Medulla oblongata (tissue), 1 donor: ENCODE results near the gene PTRH1.

ENCODE experiments used
- DNase-seq: peaks from one replicate; pipeline ENCODE4 v3.0.0-alpha.2; 2015; ENCODE audit errors: extremely low spot score

The PTRH1 gene

DNA sequence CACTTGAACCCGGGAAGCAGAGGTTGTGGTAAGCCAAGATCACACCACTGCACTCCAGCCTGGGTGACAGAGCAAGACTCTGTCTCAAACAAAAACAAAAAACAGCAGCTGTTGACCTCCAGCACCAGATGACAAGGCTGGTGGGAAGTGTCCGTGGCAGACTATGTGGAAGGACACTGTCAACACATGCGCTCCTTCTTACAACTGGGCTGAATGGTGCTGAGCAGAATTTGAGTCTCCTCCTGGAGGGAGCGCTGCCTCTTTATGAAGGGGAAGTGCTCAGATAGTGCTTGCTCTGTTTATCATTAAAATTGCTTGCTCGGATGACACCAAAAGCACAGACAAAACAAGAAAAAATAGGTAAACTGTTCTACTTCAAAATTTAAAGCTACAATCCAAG is 17.9 kb downstream of the PTRH1 start:
- no peak for DNase-seq

DNA sequence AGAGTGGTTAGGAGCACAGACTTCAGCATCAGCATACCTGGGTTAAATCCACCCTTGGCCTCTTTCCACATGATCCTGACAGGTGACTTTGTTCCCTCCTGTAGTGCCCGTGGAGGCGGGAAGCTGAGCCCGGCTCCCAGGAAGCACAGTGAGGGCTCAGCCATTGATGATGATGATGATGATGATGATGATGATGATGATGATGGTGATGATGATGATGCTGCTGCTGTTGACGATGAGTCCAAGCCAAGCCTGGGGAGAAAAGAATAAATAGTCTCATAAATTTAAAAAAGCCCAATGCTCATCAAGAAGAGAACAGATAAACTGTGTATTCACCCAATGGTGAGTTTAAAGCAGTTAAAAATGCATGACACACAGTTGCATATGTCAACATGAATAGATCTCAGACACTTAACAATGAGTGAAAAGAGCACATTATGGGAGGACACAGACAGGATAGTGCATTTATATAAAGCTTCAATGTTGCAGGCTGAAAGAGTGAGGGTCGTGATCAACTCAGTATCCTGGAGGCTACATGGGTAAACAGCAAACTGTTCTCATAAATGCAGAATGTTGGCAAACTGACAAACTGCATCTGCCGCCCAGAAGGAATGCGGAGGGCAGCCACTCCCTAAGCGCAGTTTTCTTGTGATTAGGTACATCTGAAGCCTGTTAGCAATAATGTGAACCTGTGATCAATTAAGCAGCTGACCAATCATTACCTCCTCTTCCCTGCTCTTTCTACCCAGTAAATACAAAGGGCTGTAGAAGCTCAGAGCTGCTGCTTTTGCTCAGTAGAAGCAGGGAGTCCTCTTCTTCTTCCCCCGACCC is 20.4 kb downstream of the PTRH1 start:
- DNase-seq, result no peak

DNA sequence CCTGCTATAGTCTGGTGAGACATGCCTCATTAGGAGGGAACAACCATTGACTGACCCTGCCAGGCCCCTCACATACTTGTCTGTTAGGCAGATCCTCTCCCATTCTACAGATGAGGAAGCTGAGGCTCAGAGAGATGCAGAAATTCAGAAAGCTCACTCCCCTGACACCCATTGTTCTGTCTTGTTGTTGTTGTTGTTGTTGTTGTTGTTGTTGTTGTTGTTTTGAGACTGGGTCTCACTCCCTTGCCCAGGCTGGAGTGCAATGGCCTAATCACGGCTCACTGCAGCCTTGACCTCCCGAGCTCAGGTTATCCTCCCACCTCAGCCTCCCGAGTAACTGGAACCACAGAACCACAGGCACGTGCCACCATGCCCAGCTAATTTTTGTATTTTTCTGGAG is 21.8 kb downstream of the PTRH1 start:
- DNase-seq, result no peak

DNA sequence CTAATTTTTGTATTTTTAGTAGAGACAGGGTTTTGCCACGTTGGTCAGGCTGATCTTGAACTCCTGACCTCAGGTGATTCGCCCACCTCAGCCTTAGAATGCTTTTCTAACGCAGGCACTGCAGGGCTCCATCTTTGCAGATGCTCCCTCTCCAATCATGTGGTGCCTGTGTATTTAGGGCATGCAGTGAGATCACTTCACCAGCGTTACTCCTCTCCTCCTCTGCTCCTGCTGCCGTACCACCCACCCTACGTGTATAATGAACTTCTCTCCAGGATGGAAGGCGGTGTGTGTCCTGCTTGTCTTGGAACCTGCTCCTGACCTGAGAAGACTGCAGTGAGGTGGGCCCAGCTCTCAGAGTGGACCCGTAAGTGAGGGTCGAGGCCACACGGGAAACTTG is 22.3 kb downstream of the PTRH1 start:
- no peak for DNase-seq

DNA sequence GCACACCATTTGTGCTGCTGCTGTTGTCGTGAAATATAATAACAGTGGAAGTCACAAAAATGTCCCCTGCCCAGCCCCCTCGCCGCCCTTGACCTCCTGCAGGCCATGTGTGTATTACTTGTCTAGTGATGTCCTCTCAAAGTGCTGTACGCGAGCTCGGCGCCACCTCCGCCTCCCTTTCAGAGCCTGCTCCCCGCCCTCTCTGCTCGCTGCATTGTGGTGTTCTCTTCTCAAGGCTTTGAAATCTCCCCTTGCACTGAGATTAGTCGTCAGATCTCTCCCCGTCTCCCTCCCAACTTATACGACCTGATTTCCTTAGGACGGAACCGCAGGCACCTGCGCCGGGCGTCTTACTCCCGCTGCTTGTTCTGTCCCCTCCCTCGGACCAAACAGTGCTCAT is 23.4 kb downstream of the PTRH1 start:
- DNase-seq, result no peak

DNA sequence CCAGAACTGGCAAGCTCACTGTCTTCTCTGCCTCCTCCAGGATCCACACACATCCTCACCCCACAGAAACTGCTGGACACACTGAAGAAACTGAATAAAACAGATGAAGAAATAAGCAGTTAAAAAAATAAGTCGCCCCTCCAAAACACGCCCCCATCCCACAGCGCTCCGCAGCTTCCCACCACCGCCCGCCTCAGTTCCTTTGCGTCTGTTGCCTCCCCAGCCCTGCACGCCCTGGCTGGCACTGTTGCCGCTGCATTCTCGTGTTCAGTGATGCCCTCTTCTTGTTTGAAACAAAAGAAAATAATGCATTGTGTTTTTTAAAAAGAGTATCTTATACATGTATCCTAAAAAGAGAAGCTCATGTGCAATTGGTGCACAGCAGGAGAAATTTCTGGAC is 24.7 kb downstream of the PTRH1 start:
- DNase-seq, result no peak

DNA sequence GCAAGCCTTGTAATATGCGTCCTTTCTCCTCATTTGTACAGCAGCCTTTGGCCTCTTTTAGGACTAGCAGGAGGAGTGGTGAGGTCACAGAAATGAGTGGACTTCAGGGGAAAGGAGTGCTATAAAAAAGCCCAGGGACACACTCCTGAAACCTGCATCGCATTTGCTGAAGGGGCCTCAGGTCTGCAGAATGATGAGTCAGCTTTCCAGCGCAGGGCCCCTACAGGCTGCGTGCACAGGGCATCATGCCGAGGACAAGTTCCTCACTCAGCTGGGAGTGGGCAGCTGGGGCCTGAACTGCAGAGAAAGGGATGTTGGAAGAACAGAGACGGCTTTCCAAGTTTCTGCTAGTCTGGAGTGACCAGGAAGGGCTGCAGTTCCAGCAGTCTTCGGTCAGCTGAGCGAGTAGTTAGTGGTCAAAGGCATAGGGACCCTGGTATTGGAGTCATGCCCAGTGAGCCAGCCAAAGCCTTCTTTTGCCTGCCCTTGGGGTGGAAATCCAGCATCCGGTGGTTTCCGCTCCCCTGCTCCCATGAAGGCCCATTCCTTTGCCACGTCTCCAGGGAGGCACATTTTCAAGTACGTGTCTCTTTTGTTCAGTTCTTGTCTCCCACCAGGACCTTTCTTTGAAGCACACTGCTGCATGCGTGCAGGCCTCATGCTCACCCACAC is 26.0 kb downstream of the PTRH1 start:
- DNase-seq, result no peak

DNA sequence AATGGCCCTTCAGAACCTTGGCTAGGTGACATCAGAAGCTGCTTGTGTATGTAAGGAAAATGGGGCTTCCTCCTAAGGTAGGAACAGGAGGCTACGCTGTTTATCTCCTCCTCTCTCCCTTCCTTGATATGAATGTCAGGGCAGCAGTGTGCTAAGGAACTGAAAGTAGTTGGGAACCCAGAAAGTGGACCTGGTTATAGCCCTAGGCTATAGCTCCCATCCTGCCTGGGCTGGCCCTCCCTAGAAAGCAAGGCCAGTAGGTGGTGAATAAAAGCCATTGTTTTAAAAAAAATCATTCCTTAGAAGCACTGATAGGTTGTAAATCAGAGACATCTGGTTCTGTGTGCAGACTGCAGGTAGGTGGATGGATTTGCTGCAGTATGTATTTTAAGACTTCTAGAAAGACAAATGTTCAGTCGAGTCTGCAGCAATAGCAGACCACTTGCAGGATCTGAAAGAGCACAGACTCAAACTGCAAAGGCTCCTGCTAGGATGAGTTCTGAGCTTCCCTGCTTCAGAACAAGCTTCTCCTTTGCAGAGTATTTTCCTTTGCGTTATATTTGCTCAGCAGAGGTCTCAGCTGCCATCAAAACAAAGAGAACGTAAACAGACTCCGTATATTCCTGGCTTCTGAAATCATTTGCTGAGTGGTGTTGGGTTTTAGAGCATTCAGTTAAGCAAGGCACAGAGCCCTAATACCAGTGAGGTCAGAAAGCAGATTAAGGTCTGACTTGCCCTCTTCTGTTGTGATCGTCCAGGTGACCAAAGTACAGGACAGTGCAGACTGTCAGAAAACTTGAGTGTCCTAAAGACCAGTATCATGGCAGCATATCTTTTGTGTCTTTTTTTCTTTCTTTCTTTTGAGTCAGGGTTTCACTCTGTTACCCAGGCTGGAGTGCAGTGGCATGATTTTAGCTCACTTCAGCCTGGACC is 28.7 kb downstream of the PTRH1 start:
- no peak for DNase-seq

DNA sequence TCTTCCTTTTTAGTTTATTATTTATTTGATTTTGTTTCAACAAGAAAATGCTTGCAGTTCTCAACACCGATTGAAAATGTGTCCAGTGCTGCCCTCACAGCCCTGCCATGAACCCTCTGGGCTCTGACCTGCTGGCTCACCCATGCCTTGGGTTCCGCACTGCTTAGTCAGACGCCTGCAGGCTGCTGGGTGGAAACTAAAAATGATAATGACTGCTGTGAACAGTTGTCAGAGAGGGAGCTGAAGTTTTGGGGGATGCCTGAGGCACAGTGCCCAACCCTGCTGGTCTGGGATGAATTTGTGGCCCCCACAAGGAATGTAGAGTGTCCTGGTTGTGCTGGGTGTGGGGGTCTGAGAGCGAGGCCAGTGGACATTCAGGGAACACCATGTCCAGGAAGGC is 30.9 kb downstream of the PTRH1 start:
- DNase-seq, result no peak

DNA sequence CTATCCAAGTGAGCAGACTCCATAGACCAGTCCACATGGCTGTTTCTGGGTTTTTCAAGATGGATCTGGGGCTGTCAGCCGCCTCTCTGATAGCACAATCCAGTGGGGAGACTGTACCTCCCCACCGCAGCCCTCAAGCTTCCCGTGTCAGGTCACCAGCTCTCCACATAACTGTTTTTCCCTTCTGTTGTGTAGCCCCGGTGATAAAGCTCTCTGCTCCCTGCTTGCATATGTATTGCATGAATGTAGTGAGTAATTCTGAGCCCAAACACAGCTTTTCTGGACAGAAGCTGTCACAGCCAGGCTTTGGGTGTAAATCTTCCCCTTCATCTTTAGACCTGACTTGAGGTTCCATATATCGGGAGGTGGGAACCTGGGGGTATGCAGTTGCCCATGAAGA is 31.7 kb downstream of the PTRH1 start:
- DNase-seq, result no peak

DNA sequence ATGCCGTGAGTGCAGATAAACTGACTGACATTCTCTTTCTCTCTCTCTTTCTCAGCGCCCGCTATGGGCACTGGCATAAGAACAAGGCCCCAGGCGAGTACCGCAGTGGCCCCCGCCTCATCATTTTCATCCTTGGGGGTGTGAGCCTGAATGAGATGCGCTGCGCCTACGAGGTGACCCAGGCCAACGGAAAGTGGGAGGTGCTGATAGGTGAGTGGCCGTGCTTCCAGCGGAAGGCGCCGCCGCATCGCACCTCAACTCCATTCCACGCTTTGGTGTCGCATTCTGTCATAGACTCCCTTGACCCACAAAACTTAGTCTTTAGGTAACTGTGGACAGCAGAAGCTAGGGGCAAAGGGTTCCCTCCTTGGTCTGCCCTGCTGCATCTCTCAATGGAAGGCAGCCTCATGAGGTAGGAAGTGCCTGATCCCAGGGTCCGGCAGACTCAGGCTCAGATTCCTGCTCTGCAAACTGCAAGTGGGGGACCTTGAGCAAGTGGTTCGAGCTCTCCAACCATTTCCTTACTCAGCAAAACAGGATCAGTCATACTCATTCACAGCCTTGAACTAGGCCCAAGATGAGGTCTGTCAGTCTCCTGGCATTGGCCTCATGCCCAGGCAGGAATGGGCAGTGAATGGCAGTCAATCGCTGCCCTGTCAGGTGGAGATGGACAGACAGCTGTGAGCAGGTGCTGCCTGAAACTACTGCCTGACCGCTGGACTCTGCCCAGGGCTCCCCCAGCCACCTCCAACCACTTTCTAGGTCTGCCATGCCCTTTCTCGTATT is 32.9 kb downstream of the PTRH1 start:
- no peak for DNase-seq

DNA sequence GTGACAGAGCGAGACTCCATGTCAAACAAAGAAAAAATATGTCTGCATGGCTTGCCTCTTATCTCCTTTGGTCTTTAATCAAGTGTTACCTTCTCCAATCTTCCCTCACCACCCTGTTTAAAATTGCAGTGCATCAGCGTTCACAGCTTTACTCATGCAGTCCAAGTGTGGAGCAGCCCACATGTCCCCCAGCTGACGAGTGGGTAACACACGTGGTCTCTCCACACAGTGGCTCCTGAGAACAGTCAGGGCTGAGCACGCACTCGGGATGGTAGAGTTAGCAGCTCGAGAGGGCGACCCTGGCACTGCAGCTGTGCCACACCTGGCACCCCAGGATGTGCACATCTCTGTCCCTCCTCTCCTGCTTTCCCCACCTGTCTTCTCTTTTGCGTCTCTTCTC is 34.6 kb downstream of the PTRH1 start:
- DNase-seq, result no peak

DNA sequence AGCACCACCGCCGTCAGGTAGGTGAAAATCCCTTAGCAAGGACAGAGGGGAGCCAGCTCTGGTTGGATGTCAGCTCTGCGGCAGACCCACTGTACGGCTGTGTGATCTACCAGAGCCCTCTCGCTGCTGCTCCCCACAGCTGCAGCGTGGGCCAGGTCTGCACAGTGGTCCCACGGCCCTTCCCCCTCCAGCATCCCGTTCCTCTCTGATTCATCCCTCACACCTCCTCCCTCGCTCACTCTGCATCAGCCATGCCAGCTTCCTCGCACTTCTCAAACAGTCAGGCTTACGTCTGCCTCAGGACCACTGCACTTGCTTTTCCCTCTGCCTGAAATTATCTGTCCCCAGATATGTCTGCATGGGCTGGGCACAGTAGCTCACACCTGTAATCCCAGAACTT is 35.2 kb downstream of the PTRH1 start:
- DNase-seq, result no peak

DNA sequence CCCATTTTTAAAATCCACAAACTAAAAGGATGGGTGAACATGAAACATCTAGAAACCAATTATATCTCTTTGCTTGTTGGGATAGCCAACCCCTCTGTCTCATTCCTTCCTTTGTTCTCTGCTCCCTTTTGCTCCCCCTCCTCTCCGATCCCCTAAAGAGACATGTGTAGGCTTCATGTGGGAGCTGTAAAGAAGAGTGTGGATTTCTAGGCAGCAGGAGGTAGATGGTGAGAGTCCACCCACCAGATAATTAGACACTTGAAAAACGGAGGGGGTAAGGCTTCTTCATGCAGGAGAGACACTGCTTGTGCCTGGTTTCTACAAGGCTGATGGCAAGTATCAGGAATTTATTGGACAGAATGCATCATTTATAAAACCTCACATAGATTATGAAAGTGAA is 36.0 kb downstream of the PTRH1 start:
- DNase-seq, result no peak

DNA sequence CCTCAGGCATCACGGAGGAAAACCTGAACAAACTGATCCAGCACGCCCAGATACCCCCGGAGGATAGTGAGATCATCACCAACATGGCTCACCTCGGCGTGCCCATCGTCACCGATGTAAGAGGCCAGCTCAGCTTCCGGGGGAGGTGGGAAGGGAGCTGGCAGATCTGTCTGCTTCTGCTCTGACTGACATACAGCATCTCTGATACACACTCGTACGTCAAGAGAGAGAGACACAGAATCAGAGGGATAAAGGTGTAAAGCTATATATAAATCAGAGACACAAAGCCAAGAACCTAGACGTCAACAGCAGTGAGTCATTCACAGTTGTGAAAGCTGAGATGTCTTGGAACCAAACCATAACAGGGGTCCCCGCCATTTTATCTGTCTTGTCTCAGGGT is 38.8 kb downstream of the PTRH1 start:
- DNase-seq, result no peak

DNA sequence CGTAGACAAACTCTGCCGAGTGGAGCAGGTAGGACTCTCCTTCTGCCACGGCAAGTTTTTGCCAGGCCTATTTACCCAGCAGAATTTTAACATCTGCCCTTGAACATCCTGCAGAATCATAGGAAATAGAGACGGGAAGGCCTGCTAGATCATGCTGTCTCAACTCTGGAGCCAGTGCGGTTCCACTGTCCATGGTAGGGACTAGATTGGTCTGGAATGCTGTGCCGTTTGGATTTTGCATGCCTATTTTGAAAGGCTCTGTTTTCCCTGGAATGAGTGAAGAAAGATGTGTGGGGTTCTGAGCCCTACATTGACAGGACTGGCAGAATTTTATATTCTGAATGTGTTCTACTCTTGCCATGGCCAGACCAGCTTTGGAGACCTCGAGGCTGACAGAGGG is 42.2 kb downstream of the PTRH1 start:
- DNase-seq, result no peak

DNA sequence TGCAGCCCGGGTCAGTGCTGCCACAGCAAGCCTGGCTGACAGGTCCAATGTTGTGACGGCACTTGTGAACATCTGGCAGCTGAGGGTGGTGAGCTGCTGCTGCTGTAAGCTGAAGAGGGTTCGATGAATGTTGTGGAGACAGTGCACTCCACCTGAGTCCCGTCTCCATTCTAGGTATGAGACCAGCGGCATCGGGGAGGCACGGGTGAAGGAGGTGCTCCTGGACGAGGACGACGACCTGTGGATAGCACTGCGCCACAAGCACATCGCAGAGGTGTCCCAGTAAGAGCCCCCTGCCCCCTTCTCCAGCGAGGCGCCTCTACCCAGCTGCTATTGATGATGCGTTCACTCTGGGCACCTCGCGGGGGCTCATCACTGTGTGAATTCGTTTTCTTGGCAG is 47.6 kb downstream of the PTRH1 start:
- no peak for DNase-seq

DNA sequence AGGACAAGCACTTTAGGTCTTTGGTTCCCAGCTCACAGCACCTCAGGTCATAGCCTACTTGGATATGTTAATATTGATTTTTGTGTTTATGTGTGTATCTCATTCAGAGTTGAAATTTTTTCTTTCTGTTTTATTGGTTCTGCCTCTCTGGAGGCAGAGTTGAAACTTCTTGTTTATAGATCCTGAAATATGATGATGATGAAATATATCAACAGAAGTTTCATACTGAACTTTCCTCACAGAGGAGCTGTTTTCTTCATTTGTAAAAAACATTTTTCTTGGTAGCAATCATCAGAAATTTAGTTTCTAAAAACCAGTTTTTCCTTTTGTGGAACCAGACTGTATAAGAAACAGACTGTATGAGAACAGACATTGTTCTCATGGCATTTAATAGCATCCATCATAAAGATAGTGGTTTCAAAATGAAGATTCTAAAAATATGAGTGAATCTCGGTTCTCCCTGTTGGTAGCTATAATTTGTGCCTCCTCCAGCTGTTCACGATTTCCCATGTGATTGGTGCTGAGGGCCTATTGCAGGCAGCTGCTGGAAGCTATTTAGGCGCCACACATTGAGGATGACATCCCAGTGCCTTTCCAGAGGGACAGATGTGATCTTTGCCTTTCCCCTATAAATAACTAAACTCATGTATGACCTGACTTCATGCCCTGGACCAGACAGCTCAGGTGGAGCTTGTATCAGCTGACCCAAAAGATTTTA is 48.2 kb downstream of the PTRH1 start:
- no peak for DNase-seq

DNA sequence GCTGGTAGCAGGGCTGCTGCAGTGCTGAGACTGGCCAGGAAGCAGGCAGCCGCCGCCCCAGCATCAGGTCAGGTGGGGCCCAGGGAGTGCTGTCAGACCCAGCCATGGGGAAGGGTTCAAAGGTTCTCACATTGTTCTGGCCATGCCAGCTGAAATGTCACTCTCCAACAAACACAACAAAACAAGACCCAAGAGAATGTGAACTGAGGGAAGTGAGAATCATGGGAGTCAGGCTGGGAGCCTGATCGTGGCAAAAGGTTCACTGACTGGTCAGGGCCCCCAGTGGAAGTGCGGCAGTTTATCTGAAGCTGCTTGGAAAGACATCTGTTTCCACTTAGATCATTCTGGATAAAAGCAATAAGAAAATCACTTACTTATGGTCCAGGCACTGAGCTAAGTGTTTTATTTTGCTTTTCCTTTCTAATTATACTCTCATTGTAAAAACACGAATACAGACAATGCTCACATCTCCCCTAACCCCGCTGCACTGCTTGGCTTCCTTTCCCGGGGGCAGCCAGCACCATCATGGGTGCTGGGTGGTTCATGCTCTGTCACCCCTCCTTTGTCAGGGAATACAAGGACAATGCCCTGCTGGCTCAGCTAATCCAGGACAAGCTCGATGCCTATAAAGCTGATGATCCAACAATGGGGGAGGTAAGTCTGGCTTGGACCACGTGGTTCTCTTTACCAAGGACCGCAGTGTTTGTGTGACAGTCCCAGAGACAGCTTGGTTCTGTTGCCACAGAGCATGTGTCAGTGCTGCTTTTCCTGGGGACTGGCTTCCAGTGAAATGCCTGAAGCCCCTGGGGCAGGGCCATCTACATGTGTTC is 50.6 kb downstream of the PTRH1 start:
- DNase-seq, result peak; percentile 30

DNA sequence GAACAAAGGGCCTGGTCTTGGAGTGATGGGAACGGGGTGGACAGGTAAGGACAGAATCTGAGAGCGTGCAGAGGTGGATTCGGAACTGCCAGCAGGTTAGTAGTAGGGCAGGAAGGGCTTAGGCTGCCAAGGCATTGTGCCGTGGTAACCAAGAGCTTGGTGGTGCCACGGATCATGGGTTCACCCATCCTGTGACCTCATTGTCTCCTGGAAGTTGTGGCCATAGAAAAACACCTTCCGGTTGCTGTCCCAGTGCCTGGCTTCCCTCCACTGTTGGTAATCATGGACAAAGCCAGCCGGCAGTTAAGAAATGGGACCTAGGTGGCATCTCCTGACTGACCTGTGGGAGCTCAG is 51.2 kb downstream of the PTRH1 start:
- no peak for DNase-seq
